Measurements from ENCODE around the gene LILRA1. TPM values are rescaled to one million over a fixed set of nuclear protein-coding genes. Genes with fewer than 3 reads are reported as not detected.
"Not testable (repeated sequence)": the region's sequence is repeated elsewhere in the genome, so short reads cannot be mapped to it uniquely, and the experiment has no call there.

LILRA1 gene
- total RNA-seq, 1 donor from 2014 or later, result 1.9 TPM

DNA sequence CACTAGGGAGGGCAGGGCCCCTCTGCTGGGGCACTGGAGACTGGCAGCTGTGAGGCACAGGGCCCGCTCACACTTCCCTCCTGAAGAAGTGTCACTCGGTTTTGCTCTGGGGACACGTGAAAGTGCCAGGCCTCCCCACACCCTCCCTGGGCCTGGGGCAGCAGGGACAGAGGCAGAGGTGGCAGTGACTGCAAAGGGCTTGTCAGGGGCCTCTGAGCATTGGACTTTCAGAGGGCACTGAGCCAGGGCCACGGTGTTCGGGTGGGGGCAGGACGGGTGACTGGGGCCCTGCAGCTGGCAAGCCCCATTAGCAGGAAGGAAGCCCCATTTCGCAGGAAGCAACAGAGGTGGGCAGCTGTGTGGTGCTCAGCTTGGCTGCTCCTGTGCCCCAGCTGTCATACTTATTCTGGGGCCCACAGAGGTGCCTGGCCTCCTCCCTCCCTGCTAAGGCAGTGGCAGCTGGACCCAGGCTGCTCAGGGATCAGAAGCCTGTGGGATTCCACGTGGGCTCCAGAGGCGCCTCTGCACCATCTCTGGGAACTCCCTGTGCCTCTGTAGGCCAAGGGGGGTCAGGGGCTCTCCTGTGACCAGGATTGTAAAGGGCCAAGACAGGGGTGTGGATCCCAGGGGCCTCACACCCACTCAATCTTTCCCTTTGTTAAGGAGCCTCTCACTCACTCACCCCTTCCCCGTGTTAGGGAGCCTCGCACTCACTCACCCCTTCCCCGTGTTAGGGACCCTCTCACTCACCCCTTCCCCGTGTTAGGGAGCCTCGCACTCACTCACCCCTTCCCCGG lies 31.7 kb downstream of the LILRA1 start:
- DNase-seq (ENCODE audit: low spot score), result not testable (repeated sequence)

DNA sequence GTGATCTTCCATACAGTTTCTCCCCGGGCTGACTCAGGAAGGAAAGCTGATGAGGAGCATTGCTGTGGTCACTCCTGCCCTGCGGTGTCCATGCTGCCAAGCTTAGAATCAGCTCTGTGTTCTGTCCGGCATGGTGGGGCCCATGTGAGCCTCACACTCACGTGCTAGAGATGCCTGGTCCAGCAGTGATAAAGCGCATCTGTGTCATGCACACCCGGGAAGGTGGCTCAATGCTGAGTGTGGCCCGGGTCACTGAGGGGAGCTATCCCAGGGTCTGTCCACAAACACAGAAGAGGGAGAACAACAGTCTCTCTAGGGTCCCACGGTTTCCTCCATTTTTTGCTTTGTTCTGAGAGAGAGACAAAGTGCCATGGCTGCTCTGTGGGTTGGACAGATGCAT lies 33.3 kb downstream of the LILRA1 start:
- no peak for DNase-seq (ENCODE audit: low spot score)

DNA sequence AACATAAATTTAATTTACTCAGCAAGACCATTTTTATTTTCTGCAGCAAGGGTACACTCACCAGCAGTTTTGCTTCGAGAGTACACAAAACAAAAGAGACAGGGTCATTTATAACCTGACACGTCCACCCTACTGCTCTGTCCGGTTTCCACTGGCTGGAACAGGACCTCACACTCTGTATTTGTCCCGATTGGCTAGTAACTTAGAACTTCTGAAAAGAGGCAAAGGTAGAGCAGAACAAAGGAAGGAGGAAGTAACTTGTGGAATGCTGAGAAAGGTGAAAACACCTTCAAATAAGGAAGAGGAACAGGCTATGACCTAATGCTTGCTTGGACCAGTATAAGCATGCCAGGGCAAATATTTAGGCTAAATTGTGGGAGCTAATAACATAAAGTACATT lies 34.5 kb downstream of the LILRA1 start:
- peak; percentile 26 for DNase-seq (ENCODE audit: low spot score)

DNA sequence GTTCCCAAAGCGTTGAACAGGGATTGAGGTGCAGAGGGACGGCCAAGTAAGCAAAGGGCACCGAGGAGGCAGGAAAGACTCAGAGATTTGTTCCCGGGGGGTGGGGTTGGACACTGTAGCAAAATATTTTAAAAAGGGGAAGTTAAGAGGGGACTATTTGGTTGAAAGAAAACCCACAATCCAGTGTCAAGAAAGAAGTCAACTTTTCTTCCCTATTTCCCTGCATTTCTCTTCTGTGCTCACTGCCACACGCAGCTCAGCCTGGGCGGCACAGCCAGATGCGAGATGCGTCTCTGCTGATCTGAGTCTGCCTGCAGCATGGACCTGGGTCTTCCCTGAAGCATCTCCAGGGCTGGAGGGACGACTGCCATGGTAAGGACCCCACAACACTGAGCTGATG lies 36.8 kb downstream of the LILRA1 start, which contains the start of gene LILRB1:
Gene LILRB1, plus strand, starts transcription at position 223 of the 400 bp plus-strand sequence. CDS start 590 bp downstream, outside the sequence.
- not testable (repeated sequence) for DNase-seq (ENCODE audit: low spot score)

DNA sequence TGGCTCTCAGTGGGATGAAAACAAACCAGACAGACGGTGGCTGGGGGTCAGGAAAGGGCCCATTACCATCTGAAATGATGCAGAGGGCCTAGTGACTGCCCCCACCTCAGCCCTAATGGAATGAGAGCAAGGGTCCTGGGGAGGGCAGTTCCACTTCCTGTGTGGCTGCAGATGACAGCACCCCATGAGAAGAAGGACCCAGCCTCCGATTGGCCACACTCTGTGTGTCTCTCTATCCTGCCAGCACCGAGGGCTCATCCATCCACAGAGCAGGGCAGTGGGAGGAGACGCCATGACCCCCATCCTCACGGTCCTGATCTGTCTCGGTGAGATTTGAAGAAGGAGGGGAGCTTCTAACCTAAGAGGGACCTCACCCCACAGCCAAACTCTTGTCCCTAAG lies 37.4 kb downstream of the LILRA1 start:
- no peak for DNase-seq (ENCODE audit: low spot score)

DNA sequence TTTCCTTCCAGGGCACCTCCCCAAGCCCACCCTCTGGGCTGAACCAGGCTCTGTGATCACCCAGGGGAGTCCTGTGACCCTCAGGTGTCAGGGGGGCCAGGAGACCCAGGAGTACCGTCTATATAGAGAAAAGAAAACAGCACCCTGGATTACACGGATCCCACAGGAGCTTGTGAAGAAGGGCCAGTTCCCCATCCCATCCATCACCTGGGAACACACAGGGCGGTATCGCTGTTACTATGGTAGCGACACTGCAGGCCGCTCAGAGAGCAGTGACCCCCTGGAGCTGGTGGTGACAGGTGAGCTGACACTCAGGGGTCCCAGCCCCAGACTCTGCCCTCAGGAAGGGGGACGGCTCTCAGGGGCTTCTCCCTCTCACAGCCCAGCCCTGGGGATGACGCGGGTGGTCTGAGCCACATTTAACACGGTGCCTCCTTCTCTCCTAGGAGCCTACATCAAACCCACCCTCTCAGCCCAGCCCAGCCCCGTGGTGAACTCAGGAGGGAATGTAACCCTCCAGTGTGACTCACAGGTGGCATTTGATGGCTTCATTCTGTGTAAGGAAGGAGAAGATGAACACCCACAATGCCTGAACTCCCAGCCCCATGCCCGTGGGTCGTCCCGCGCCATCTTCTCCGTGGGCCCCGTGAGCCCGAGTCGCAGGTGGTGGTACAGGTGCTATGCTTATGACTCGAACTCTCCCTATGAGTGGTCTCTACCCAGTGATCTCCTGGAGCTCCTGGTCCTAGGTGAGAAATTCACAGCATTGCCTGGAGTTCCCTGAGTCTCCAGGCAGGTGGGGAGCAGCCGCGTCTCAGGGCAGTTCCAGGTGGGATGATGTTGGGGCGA lies 38.3 kb downstream of the LILRA1 start:
- not testable (repeated sequence) for DNase-seq (ENCODE audit: low spot score)

DNA sequence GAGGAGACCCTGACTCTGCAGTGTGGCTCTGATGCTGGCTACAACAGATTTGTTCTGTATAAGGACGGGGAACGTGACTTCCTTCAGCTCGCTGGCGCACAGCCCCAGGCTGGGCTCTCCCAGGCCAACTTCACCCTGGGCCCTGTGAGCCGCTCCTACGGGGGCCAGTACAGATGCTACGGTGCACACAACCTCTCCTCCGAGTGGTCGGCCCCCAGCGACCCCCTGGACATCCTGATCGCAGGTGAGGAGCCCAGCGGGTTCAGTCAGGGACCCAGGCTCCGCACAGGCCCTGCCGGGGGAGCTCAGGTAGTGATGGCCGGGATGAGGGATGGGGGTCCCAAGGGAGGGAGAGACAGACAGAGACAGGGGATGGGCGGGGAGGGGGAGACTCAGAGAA lies 39.1 kb downstream of the LILRA1 start:
- not testable (repeated sequence) for DNase-seq (ENCODE audit: low spot score)

DNA sequence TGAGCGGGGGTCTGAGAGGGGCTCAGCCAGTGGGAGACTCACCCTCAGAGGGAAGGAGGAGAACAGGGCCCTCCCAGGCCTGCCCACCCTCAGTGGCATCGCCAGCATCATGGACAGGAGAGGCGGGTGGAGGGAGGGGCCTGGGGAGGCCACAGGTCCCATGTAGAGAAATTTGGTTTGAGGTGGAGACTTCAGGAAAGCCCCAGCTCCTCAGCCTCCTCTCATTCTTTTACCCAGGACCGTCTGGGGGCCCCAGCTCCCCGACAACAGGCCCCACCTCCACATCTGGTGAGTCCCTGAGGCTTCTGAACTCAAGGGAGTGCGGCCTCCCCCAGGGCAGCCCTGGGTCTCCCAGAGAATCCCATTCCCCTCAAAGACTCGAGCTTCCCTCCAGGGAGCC lies 40.0 kb downstream of the LILRA1 start:
- DNase-seq (ENCODE audit: low spot score), result no peak

DNA sequence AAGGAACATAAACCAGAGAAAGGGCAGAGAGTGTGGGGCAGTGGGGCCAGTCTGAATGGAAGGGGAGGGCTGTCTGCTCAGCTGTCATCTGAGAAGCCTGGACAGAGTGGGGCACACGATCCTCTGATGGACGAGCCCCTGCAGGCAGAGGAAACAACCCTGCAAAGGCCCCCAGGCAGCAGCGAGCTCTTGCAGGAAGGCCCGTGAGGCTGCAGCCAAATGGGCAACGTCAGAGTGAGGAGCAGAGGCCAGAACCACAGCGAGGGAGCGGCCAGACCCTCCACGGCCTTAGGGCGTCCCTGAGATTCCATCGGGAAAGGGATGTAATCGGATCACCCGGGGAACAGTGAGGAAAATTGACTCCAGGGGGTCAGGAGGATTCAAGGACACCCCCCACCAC lies 42.6 kb downstream of the LILRA1 start:
- DNase-seq (ENCODE audit: low spot score), result not testable (repeated sequence)

DNA sequence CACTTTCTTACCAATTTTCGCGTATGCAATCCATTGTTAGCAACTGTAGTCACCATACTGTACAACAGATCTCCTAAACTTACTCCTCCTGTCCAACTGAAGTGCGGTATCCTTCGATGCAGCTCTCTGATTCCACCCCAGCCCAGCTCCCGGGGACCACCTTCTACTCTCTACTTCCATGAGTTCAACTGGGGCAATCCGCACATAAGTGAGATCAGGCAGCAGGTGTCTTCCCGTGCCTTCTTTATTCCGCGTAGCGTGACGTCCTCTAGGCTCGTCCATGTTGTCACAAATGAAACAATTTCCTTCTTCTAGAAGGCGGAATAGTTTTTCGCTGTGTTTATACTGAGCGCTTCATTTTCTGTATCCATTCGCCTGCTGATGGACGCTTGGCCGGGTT lies 45.3 kb downstream of the LILRA1 start:
- DNase-seq (ENCODE audit: low spot score), result no peak

DNA sequence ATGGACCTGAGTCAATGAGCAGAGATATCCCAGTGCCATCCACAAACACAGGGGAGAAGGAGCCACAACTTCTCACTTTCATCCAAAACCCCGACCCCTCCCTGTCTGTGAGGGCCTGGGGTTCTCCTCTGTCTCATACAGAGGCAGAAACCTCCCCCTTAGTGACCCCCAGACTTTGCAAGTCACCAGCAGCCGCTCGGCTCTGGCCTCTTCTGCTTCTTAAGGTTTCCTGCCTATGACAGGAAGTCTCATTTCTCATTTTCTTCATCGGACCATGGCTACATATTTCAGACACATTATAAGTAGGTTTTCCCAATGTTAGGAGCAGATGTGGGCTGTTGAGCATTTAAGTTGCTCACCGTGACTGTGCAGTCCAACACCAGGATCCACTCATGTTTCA lies 49.5 kb downstream of the LILRA1 start:
- DNase-seq (ENCODE audit: low spot score), result not testable (repeated sequence)

DNA sequence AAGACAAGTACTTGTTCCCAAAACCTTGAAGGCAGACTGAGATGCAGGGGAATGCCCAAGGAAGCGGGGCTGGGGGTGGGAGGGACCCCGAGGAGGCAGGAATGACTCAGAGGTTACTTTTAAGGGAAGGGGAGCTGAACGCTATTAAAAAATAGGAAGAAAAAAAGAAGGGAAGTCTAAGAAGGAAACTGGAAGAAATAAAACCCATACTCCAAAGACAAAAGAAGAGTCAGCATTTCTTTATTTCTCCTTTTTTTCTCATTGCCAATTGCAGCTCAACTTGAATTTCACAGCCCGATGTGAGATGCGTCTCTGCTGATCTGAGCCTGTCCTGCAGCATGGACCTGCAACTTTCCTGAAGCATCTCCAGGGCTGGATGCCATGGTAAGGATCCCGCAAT lies 50.2 kb downstream of the LILRA1 start:
- not testable (repeated sequence) for DNase-seq (ENCODE audit: low spot score)

DNA sequence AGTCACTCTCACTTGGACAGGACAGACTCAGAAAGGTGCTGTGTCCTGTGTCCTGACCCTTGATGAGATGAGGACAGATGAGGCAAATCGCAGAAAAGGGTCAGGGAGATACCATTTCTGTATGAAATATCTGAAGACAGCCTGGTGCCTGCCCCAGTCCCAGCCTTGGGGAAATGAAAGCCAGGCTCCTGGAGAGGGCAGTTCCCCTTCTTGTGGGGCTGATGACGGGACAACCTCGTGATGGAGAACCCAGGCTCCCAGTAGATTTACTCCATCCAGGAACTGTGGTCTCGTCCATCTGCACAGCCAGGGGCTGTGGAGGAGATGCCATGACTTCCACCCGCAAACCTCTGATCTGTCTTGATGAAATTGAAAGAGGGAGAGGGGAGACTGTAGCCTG lies 50.6 kb downstream of the LILRA1 start:
- DNase-seq (ENCODE audit: low spot score), result peak; percentile 30

DNA sequence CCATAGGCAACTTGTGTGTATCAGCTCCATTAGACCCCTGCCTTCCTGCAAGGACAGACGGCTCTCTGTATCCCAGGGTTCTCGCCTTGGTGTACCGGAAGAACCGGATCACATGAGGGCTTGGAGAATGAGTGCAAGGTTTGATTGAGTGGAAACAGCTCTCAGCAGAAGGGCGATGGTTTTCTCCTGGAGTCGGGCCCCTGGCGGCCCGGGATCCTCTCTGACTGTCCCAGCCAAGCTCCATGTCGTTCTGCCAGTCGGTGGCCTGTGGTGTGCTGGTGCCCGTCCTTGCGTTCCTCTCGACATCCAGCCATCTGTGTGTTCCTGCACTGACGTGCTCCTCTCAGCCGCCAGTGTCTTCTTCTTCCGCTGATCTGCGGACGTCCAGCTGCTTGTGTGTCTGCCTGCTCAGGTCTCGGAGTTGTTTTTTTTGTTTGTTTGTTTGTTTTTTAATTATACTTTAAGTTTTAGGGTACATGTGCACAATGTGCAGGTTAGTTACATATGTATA lies 53.0 kb downstream of the LILRA1 start:
- DNase-seq (ENCODE audit: low spot score), result no peak

DNA sequence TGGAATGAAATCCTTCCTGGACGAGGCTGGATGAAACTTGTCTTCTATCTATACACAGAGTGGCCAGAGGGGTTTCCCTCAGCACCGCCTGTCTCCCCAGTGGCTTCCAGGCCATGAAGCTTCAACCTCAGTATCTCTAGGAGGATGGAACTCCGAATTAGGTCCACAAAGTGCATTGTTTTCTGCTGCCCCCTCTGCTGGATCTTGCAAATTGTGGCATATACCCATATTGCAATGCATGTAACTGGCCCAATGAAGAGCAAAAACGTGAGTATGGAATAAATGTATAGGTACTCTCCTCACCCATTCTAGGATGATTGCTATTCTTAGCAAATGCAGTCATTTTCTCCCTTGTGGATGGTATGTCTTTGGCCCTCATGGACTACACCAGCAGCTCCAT lies 54.7 kb downstream of the LILRA1 start:
- DNase-seq (ENCODE audit: low spot score), result no peak

DNA sequence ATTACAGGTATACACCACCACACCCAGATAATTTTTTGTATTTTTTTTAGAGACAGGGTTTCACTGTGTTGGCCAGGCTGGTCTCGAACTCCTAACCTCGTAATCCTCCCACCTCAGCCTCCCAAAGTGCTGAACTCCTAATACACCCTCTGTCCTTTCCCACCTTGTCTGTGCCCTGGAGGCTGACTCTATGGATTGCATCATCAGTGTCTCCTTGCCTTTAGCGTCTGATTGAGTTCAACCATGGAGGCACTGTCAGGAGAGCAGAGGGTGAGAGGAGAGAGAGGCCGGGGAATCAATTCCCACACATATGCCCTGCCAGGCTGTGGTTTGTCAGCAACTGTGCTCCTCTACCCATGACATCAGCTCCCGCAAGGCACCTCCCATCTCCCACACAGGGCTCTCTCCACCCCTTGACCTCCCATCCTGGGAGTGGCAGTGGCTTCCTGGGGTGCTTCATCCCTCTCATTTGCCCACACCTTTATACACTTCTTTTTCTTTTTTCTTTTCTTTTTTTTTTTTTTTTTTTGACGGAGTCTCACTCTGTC lies 56.8 kb downstream of the LILRA1 start:
- no peak for DNase-seq (ENCODE audit: low spot score)

Other genes with a start within 250 kb of the LILRA1 start
- gene LAIR1, start 228.7 kb upstream of the LILRA1 start, total RNA-seq, result 36.1 TPM
- gene TTYH1, start 178.2 kb upstream of the LILRA1 start, total RNA-seq, result 2.7 TPM
- 236 TPM for gene LENG8, start 144.4 kb upstream of the LILRA1 start, total RNA-seq
- gene LENG9, start 129.9 kb upstream of the LILRA1 start, total RNA-seq, result 11.0 TPM
- 14.9 TPM for gene CDC42EP5, start 120.3 kb upstream of the LILRA1 start, total RNA-seq
- gene LAIR2, start 90.8 kb upstream of the LILRA1 start, total RNA-seq, result not detected
- 5.8 TPM for gene LILRA2, start 19.8 kb upstream of the LILRA1 start, total RNA-seq
- gene LILRB1, start 36.9 kb downstream of the LILRA1 start, total RNA-seq, result 11.4 TPM
- 16.4 TPM for gene LILRB4, start 69.4 kb downstream of the LILRA1 start, total RNA-seq
- gene KIR3DL3, start 130.8 kb downstream of the LILRA1 start, total RNA-seq, result not detected
- gene KIR2DL3, start 144.9 kb downstream of the LILRA1 start, total RNA-seq, result not detected
- not detected for gene KIR2DL1, start 176.2 kb downstream of the LILRA1 start, total RNA-seq
- not detected for gene KIR2DL4, start 210.0 kb downstream of the LILRA1 start, total RNA-seq
- not detected for gene KIR3DL1, start 222.8 kb downstream of the LILRA1 start, total RNA-seq
- gene KIR2DS4, start 239.0 kb downstream of the LILRA1 start, total RNA-seq, result not detected

All from mucosa of gallbladder (tissue), 1 donor.